ENCODE measurements around the gene IGF1R.
A peak's percentile ranks its signal among the peaks of the same experiment; 100 is the strongest.

IGF1R gene

GRCh38 chr15:98965597-98965996, 317.3 kb downstream of the IGF1R start:
- no peak for DNase-seq
- no peak for TF ChIP-seq POLR2A (IDR thresholded peaks at IDR 0.05; ENCODE audit: low read length)
- no peak for TF ChIP-seq GATA1 (IDR thresholded peaks at IDR 0.05; ENCODE audit: low read depth, low read length)

GRCh38 chr15:98966091-98966787, 317.9 kb downstream of the IGF1R start:
- TF ChIP-seq GATA1 (IDR thresholded peaks at IDR 0.05; ENCODE audit: low read depth, low read length) = no peak
- no peak for TF ChIP-seq POLR2A (IDR thresholded peaks at IDR 0.05; ENCODE audit: low read length)

GRCh38 chr15:98967096-98967495, 318.8 kb downstream of the IGF1R start:
- no peak for DNase-seq
- TF ChIP-seq GATA1 (IDR thresholded peaks at IDR 0.05; ENCODE audit: low read depth, low read length) (no peak), POLR2A (IDR thresholded peaks at IDR 0.05; ENCODE audit: low read length) (no peak)

More at GRCh38 chr15:98966091-98966787, 317.9 kb downstream of the IGF1R start:
- DNase-seq = no peak

- no peak for TF ChIP-seq GATA1 (IDR thresholded peaks at IDR 0.05; ENCODE audit: low read depth, low read length)
- DNase-seq = no peak
Measured at GRCh38 chr15:98967916-98968315, 319.6 kb downstream of the IGF1R start.

- DNase-seq = no peak
- TF ChIP-seq GATA1 (IDR thresholded peaks at IDR 0.05; ENCODE audit: low read depth, low read length) (no peak), POLR2A (IDR thresholded peaks at IDR 0.05; ENCODE audit: low read length) (no peak)
Measured at GRCh38 chr15:98968576-98968975, 320.2 kb downstream of the IGF1R start.

- DNase-seq = no peak
- TF ChIP-seq POLR2A (IDR thresholded peaks at IDR 0.05; ENCODE audit: low read length) (no peak), GATA1 (IDR thresholded peaks at IDR 0.05; ENCODE audit: low read depth, low read length) (no peak)
Measured at GRCh38 chr15:98969126-98969735, 320.9 kb downstream of the IGF1R start.

- DNase-seq = no peak
- TF ChIP-seq GATA1 (IDR thresholded peaks at IDR 0.05; ENCODE audit: low read depth, low read length) (no peak), POLR2A (IDR thresholded peaks at IDR 0.05; ENCODE audit: low read length) (no peak)
Measured at GRCh38 chr15:98970799-98971198, 322.5 kb downstream of the IGF1R start.

- DNase-seq = no peak
- TF ChIP-seq GATA1 (IDR thresholded peaks at IDR 0.05; ENCODE audit: low read depth, low read length) (no peak), POLR2A (IDR thresholded peaks at IDR 0.05; ENCODE audit: low read length) (no peak)
Measured at GRCh38 chr15:98976500-98976899, 328.2 kb downstream of the IGF1R start.

GRCh38 chr15:98977441-98977840, 329.1 kb downstream of the IGF1R start:
- DNase-seq = no peak
- no peak for TF ChIP-seq GATA1 (IDR thresholded peaks at IDR 0.05; ENCODE audit: low read depth, low read length)
- TF ChIP-seq POLR2A (IDR thresholded peaks at IDR 0.05; ENCODE audit: low read length) = no peak

GRCh38 chr15:98978153-98978552, 329.8 kb downstream of the IGF1R start:
- no peak for DNase-seq
- no peak for TF ChIP-seq POLR2A (IDR thresholded peaks at IDR 0.05; ENCODE audit: low read length)
- no peak for TF ChIP-seq GATA1 (IDR thresholded peaks at IDR 0.05; ENCODE audit: low read depth, low read length)

GRCh38 chr15:98980899-98981228, 332.5 kb downstream of the IGF1R start:
- DNase-seq = no peak
- TF ChIP-seq GATA1 (IDR thresholded peaks at IDR 0.05; ENCODE audit: low read depth, low read length) (no peak), POLR2A (IDR thresholded peaks at IDR 0.05; ENCODE audit: low read length) (no peak)

- no peak for TF ChIP-seq GATA1 (IDR thresholded peaks at IDR 0.05; ENCODE audit: low read depth, low read length)
- no peak for TF ChIP-seq POLR2A (IDR thresholded peaks at IDR 0.05; ENCODE audit: low read length)
- no peak for DNase-seq
Measured at GRCh38 chr15:98981851-98982722, 333.7 kb downstream of the IGF1R start.

GRCh38 chr15:98983334-98983733, 335.0 kb downstream of the IGF1R start:
- peak; percentile 56 to 64 for DNase-seq

GRCh38 chr15:98986281-98986680, 337.9 kb downstream of the IGF1R start:
- TF ChIP-seq GATA1 (IDR thresholded peaks at IDR 0.05; ENCODE audit: low read depth, low read length) (no peak), POLR2A (IDR thresholded peaks at IDR 0.05; ENCODE audit: low read length) (no peak)
- DNase-seq = no peak

More at GRCh38 chr15:98983334-98983733, 335.0 kb downstream of the IGF1R start:
- TF ChIP-seq GATA1 (IDR thresholded peaks at IDR 0.05; ENCODE audit: low read depth, low read length) (no peak), POLR2A (IDR thresholded peaks at IDR 0.05; ENCODE audit: low read length) (no peak)
